GM18526 (cell line): ENCODE results near the gene FAM53B.

ENCODE experiments used
- POLR2A ChIP-seq: IDR thresholded peaks from 3 replicates; pipeline ENCODE4 v1.6.1; 2011; ENCODE audit not compliant: insufficient read length; ENCODE audit errors: extremely low read depth

The FAM53B gene

GRCh38 chr10:124722798-124723783 is 21.1 kb downstream of the FAM53B start:
- TF ChIP-seq POLR2A = peak; percentile 49

GRCh38 chr10:124721330-124722045 is 22.7 kb downstream of the FAM53B start:
- TF ChIP-seq POLR2A = no peak

- TF ChIP-seq POLR2A = peak; percentile 40
Measured at GRCh38 chr10:124719213-124719851, 24.8 kb downstream of the FAM53B start.

GRCh38 chr10:124717911-124718741 is 26.1 kb downstream of the FAM53B start:
- no peak for TF ChIP-seq POLR2A

GRCh38 chr10:124717041-124717757 is 27.0 kb downstream of the FAM53B start:
- no peak for TF ChIP-seq POLR2A

- no peak for TF ChIP-seq POLR2A
Measured at GRCh38 chr10:124716369-124716768, 27.8 kb downstream of the FAM53B start.

GRCh38 chr10:124715439-124715838 is 28.7 kb downstream of the FAM53B start:
- TF ChIP-seq POLR2A = no peak

GRCh38 chr10:124713679-124714255 is 30.4 kb downstream of the FAM53B start:
- no peak for TF ChIP-seq POLR2A

- no peak for TF ChIP-seq POLR2A
Measured at GRCh38 chr10:124712704-124713407, 31.3 kb downstream of the FAM53B start.

GRCh38 chr10:124711145-124711544 is 33.0 kb downstream of the FAM53B start:
- TF ChIP-seq POLR2A = no peak

GRCh38 chr10:124710266-124710881 is 33.8 kb downstream of the FAM53B start:
- no peak for TF ChIP-seq POLR2A

GRCh38 chr10:124709861-124710260 is 34.3 kb downstream of the FAM53B start:
- no peak for TF ChIP-seq POLR2A

- TF ChIP-seq POLR2A = no peak
Measured at GRCh38 chr10:124708922-124709520, 35.2 kb downstream of the FAM53B start.
